Stimulated activated CD4-positive, alpha-beta T cell treated with anti-CD3 and anti-CD28 coated beads, TNF-alpha, amount 100 ng/mL, for 1 hour (primary cell): Measurements from ENCODE around the gene CALML6.
A peak's percentile ranks its signal among the peaks of the same experiment; 100 is the strongest.
"Not testable (repeated sequence)": the region's sequence is repeated elsewhere in the genome, so short reads cannot be mapped to it uniquely, and the experiment has no call there.

Source experiments
- DNase-seq, 3 donors: peaks; one replicate each; pipeline ENCODE4 v3.0.0-alpha.2; 2020; ENCODE audit warnings: low read depth in 3 of 3, low spot score in 1 of 3

Gene CALML6, protein sequence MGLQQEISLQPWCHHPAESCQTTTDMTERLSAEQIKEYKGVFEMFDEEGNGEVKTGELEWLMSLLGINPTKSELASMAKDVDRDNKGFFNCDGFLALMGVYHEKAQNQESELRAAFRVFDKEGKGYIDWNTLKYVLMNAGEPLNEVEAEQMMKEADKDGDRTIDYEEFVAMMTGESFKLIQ

DNA sequence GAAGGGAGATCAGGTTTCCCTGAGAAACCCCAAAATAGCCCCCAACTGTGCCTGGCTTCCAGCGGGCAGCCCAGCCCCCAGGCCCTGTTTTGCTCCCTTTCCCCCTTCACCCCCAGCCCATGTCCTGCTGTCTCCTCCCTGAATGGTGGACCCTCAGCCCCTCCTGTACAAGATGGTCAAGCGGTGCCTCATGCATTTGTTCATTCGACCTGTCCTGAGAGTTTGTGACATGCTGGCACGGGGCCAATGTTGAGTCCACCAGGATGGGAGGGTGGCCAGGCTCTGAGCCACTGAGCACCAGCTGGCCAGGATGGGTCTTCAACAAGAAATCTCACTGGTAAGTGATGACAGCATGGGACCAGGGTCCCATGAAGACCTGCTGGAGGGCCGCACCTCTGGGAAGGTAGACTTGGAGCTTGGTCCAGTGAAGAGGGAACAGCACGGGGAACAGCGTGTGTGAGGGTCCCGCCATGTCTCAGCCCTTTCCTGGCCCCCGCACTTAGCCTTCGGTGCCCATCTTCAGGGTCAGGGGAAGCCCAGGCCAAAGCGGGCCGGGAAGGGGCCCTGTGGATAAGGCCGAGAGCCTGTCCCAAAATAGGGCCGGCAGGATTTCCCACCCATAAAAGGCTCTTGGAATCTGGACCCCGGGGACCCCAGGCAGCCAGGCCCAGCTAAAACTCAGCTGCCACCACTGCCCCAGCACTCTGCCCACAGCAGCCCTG, at the start of gene CALML6:
Gene CALML6, plus strand, starts transcription at position 290 of the 722 bp plus-strand sequence. Its CDS starts 21 bp downstream, at position 311.
- DNase-seq, result no peak

DNA sequence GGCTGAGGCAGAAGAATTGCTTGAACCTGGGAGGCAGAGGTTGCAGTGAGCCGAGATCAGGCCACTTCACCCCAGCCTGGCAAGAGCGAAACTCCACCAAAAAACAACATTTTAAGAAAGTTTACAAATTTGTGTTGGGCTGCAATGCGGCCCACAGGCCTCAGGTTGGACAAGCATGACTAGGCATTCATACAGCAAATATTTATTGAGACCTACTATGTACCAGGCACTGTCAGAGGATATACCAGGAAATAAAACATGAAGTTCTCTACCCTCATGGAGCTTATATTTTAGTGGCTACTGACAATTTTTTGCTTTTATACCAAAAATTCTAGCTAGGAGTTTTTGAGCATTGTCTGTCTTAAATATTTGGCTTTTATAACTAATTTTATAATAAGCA, 47.9 kb upstream of the CALML6 start:
- DNase-seq, result no peak

DNA sequence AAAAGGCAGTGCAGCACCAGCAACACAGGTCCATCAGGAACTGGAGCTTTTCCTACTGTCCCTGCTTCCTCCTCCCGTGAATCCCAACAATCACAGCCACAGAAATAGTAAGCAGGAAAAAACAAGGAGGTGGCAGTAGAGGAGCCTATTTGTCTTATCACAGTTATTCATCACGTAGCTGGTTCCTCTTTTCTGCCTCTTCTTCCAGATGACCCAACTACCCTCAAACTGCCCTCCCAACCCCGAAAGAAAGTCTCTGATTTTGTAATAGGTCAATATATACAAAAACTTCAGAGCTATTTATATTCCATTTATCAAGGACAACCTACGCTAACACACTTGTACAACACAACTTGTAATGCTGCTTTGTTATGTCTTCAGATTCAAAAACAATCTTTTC, 45.6 kb upstream of the CALML6 start:
- no peak for DNase-seq

DNA sequence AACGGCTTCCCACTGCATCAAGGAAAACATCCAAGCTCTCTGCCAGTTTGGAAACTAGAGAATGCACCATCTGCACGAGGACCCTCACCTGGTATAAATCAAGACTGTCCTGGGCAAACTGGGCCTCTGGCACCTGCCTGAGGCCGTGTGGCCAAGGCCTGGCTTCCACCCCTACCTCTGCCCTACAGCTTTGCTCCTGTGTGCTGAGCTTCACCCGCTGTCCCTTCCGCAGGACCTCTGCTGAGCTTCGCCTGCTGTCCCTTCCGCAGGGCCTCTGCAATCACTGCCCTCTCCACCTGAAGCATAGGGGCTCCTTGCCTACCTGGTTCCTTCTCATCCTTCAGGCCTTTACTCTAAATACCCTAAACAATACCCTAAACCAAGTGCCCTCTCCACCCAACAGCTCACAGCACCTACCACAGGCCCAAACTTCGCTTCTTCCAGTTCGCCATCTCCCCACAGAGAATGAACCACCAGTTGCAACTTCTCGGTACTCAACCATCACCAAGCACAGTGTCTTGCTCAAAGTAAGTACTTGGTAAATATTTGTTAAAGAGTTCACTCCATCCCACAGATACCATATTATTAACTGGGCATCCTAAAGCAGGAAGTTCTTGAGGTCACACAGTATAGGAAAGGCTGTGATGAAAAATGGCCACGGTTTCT, 42.6 kb upstream of the CALML6 start:
- no peak for DNase-seq

DNA sequence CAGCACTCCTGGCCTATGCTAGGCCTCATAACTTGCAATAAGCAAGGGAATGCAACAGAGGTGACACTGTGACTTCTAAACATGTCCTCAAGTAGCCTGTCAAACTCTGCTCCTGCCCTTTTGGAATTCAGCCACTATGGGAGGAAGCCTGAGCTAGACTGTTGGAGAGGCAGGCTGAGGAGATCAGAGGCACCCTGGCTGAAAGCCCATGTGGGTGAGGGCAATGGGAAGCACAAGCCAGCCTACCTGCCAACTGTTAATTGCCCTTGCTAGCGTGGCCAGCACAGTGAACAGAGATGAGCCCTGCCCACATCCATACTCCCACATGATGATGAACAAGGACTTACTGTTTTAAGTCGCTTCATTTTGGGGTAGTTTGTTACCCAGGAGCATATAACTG, 41.9 kb upstream of the CALML6 start:
- no peak for DNase-seq

DNA sequence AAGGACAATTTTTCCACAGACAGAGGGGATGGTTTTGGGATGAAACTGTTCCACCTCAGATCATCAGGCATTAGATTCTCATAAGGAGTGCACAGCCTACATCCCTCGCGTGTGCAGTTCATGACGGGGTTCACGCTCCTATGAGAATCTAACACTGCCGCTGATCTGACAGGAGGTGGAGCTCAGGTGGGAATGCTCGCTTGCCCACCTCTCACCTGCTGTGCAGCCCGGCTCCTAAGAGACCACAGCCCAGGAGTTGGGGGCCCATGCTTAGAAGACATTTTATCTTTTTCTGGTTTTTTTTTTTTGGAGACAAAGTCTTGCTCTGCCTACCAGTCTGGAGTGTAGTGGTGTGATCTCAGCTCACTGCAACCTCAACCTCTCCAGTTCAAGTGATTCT, 40.2 kb upstream of the CALML6 start:
- DNase-seq, result no peak

DNA sequence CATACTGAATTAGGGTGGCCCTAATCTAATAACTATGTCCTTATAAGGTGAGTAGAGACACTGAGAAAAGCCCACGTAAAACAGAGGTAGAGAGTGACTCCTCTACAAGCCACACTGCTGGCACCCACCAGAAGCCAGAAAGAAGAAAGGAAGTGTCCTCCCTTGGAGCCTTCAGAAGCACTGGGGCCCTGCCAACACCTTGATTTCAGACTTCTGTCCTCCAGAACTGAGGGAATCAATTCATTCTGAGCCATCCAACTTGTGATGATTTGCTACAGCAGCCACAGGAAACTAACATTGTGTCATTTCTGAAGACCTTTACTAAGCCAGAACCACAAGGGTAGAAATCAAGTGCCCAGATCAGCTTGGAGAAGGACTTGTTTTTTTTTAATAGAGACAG, 39.1 kb upstream of the CALML6 start:
- DNase-seq, result no peak

DNA sequence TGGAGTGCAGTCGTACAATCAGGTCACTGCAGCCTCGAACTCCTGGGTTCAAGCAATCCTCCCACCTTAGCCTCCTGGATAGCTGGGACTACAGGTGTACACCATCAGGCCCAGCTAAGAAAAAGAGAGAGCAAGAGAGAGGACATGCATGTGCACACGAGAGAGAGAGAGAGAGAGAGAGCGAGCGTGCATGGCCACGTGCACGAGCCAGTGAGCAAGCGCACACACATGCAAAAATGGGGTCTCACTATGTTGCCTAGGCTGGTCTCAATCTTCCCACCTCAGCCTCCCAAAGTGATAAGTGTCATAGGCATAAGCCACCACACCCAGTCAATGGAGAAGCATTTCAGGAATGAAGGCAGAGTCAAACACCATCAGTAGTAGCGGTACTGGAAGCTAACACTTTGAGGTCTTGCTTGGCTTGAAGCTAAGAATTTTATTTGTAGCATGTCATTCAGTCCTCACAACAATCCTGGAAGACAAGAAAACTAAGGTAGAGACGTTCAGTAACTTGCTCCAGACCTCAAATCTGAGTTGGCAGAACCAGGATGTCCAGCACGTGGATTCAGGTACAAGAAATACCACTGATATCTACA, 38.6 kb upstream of the CALML6 start:
- DNase-seq, result no peak

DNA sequence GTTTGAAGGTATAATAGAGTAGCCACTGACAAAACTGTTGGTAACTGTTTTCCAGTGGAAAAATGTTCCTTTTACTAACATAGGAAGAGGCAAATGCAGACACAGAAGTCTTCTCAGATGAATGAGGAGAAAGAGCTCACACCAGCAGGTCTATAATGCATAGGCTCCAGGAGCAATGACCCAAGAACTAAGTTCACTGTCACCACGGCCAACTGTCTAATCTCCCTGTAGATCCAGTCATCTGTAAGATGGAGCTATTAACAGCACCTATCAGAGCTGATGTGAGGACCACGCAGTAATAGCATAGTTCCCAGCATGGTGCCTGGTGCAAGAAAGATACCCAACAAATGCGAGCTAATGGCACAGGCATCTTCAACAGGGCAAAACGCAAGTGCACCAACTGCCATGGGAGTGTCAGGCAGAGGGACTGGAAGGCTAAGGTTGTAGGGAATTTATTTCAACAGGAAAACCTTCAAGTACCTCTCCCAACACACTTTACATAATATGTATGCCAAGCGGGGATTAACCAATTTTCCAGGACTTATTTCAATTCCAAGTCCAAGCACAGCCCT, 37.1 kb upstream of the CALML6 start:
- DNase-seq, result no peak

DNA sequence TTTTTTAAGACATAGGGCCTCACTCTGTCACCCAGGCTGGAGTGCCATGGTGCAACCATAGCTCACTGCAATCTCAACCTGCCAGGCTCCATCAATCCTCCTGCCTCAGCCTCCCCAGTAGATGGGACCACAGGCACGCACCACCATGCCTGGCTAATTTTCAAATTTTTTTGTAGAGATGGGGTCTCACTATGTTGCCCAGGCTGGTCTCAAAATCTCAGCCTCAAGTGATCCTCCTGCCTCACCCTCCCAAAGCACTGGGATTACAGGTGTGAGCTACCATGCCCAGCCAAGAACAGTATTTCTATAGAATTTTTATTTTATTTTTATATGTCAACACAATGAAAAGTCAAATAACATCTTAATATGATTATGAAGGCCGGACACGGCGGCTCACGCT, 35.1 kb upstream of the CALML6 start:
- DNase-seq, result no peak

DNA sequence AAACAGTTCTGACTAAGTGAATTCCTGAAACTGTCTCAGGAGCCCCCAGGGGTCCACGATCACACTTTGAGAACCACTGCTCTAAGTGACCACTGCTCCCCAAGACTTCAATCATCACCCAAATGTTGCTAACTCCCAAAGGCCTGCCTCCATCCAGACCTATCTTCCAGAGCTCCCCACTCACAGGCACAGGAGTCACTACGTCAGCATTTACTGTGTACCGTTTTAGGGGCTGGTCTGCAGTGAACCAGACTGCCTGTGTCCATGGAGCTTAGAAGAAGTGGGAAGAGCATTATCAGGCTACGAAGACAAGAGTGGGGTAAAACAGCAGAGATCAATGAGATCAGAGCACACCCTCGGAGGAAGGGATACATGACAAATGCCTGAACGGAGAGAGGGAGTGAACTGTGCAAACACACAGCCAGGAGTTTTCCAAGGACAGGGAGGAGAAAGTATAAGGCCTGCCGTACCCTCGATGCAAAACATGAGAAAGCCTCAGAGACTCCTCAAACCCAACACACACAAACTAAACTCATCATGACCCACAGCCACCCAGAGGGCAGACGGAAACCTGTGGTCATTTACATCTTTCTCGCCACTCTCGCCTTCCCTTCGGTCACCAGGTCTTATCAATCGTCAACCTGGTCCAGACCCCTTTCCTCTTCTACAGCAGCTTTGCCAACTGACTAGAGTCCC, 34.3 kb upstream of the CALML6 start:
- DNase-seq, result no peak

DNA sequence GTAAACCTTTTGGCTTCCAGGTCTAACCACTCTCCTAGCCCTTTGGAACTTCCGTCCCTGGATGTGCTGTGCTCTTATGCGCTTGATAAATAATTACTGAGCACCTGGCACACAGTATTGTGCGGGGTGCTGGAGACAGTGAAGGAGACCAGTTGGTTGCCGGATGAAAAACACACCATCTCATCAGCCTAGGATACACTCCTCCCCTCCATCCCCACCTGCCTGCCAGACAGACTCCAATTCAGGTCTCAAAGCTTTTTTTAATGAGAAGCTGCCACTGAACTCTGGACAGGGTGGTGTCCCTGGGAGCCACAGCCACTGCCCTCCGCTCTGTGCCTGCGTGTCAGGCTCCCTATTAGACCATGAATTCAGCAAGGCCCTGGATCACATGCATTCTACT, 33.3 kb upstream of the CALML6 start:
- no peak for DNase-seq

DNA sequence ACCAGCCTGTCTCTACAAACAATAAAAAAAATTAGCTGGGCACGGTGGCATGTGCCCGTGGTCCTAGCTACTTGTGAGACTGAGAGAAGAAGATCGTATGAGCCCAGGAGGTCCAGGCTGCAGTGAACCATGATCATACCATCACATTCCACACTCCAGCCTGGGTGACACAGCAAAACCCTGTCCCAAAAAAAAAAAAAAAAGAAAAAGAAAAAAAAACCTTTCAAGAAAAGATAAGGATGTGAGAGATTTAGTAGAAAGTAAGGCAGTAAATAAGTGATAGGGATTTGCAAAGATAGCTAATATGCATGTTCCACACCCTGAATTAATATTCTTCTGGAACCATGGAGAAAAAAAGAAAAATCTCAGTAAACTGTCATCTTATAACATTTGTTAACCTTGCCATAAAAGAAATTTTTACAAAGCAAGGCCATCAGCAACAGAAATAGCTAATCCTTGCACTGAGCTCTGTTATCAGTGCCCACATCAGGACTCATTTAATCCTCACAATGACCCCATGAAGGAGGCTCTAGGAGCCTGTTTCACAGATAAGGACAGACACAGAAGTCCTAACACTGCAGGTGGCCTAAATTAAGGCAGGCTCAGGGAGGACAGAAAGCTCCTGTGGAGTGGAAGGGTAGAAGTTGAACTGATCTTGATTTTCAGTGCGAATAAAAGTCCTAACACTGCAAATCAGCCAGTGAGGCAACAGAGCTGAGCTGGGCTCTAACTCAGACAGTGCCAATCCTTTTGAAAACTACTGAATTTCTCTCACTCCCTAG, 31.8 kb upstream of the CALML6 start:
- DNase-seq, result no peak

DNA sequence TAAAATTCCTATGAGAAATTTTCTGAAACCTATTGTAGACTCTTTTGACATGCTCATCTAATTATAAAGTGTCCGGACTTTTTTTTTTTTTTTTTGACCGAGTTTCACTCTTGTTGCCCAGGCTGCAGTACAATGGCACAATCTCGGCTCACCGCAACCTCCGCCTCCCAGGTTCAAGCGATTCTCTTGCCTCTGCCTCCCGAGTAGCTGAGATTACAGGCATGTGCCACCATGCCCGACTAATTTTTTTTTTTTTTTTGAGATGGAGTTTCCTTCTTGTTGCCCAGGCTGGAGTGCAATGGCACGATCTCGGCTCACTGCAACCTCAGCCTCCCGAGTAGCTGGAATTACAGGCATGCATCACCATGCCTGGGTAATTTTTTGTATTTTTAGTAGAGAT, 31.2 kb upstream of the CALML6 start:
- DNase-seq, result not testable (repeated sequence)

DNA sequence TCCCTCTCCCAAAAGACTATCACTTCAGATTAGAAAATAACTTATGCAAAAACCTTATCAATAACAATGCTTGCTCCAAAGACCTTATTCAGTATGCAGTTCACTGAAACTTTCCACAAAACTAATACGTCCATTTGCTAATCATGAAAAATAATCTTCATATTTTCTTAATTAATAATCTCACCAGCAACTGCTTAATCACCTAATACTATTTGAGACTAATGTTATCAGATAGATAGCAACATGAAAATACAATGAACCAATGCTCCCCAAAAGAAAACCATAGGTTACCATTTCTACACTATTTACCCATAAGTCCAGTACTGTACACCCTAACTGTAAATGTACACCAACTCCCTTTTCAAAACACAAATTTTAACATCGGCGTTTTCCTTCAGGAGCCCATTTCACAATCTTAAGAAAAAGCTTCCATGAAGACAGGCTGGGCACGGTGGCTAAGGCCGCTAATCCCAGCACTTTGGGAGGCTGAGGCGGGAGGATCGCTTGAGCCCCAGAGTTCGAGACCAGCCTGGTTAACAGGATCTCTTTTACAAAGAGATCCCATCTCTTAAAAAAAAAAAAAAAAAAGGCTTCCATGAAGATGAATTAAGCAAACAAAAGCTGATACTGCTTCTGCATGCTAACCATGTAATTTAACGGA, 25.8 kb upstream of the CALML6 start:
- no peak for DNase-seq

DNA sequence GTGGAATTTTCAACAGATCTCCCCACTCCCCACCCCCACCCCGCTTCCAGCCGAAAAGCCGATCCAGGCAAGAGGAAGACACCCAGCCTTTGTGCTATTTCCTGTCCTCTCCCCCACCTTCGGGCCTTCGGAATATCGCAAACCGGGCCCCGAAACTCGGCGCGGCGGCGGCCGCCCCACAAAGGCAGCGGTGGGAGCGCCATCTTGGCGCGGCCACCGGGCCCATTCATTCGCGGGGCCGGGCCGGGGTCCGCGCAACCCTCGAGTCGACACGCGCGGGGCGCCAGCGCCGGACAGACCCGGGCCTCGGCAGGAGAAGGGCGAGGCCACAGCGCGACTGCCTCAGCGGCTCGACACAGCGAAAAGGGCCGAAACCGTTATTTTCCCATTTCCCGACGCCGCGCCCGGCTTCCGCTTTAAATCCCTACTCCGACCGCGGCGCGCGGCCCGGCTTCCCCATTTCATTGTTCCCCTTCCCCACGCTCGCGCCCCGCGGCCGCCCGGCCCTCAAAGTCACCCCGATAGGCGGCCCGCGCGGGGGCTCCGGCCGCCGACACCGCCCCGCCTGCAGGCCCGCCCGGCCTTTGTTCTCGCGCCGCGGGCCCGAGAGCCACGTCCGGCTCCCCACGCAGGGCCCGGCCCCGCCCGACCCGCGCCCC, 25.1 kb upstream of the CALML6 start:
- peak in 2 of 3 donors; percentile 2 to 29 for DNase-seq

DNA sequence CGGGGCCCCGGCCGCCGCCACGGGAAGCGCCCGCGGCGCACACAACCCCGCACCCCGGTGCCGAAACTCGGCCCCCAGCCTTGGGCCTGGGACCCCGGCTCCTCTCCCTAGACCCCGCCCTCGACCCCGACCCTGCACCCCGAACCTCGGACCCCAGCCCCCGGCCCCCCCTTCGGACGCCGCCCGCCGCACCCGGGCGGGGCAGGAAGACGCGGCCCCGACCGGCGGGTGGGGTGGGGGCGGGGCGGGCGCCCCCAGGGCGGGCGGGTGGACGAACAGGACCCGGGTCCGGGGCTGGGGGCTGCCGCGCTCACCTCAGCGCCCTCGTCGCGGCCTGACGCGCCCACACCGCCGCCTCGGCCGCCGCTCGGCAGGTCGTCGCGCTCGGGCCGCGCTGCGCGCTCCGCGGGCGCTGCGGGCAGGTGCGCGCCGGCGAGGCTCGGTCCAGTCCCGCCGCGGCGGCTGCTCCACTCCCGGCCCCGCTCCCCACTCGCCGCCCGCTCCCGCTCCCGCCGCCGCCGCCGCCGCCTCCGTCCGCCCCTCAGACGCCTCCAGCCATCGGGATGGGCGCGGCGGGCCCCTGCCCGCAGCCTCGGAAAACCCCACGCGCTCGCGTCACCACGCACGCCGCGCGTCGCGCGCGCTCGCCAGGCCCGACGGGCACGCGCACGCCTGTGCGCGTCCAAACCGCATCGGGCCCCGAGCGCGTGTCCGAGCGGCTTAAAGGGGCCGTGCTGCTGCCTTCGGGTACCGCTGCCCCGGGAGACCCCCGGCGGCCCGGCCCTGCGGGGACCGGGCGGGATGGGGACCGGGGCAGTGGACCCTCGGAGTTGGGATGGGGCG, 24.3 kb upstream of the CALML6 start, which contains the start of gene GNB1:
Gene GNB1, minus strand, starts transcription at position 582 of the 843 bp plus-strand sequence. CDS start 65,634 bp downstream, outside the sequence.
- peak; percentile 65 to 86 (median 79) for DNase-seq
